Measurements from ENCODE around the gene LRP4.

DNA sequence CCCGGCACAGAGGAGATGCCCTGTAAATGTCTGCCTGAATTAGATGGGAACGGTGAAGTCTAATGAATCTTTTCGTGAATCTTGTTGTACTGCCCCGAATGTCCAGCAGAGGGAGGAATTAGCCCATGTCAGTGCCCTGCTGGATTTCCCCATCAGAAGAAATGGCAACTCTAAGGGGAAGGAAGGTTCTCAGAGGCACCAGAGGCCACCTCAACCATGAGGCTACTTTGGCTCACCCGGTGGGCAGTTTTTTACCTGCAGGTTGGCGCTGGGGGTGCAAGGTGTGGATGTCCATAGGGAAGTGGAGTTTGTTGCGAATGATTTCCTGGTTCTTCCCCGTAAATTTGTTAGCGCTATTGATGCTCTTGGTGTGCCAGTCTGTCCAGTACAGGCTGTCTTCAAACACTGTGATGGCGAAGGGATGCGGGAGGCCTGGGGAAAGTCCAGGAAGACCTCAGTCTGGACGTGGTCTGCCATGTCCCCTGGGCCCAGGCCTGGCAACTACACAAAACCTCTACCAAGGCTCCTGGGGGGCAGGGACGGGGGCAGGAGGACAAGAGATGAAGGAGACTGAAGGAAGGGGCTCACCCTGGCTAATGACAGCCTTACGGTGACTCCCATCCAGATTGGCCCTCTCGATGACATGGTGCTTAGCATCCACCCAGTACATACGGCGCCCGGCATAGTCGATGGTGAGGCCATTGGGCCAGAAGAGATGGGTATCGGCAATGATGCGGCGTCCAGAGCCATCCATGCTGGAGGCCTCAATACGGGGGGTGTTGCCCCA is 28.5 kb downstream of the LRP4 start:
- TF ChIP-seq, protein P1, sequence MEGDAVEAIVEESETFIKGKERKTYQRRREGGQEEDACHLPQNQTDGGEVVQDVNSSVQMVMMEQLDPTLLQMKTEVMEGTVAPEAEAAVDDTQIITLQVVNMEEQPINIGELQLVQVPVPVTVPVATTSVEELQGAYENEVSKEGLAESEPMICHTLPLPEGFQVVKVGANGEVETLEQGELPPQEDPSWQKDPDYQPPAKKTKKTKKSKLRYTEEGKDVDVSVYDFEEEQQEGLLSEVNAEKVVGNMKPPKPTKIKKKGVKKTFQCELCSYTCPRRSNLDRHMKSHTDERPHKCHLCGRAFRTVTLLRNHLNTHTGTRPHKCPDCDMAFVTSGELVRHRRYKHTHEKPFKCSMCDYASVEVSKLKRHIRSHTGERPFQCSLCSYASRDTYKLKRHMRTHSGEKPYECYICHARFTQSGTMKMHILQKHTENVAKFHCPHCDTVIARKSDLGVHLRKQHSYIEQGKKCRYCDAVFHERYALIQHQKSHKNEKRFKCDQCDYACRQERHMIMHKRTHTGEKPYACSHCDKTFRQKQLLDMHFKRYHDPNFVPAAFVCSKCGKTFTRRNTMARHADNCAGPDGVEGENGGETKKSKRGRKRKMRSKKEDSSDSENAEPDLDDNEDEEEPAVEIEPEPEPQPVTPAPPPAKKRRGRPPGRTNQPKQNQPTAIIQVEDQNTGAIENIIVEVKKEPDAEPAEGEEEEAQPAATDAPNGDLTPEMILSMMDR (IDR thresholded peaks at IDR 0.05), result peak; percentile 72 to 94 (median 88)
- TF ChIP-seq POLR2A (IDR thresholded peaks at IDR 0.05), result no peak

Measured in vagina (tissue), 2 donors.